Neural cell (in vitro differentiated cells): ENCODE data around the gene PPM1L.

Source experiments
- CTCF ChIP-seq: fragments of 450-650 bp; IDR thresholded peaks from 2 replicates; pipeline ENCODE4 v1.5.1; 2014; ENCODE audit warnings: antibody characterized with exemption, mild to moderate bottlenecking, moderate library complexity; ENCODE audit not compliant: poor library complexity, severe bottlenecking
- EP300 ChIP-seq: fragments of 450-650 bp; conservative IDR thresholded peaks from 2 replicates; pipeline ENCODE4 v1.6.1; 2014; ENCODE audit warnings: antibody characterized with exemption, mild to moderate bottlenecking, moderate library complexity; ENCODE audit not compliant: poor library complexity, severe bottlenecking
- EZH2 ChIP-seq: fragments of 200-600, 300-800 bp; shearing (Covaris generic), sonication (generic); IDR thresholded peaks from 2 replicates; pipeline ENCODE4 v1.6.1; 2014; ENCODE audit warnings: antibody characterized with exemption, low read length, borderline replicate concordance, mild to moderate bottlenecking; ENCODE audit not compliant: insufficient read depth, poor library complexity, severe bottlenecking
- POLR2AphosphoS5 ChIP-seq: IDR thresholded peaks from 2 replicates; pipeline ENCODE4 v1.6.1; 2012
- REST ChIP-seq: IDR thresholded peaks from 2 replicates; pipeline ENCODE4 v1.6.1; 2012; ENCODE audit warnings: borderline replicate concordance
- SMC3 ChIP-seq: fragments of 450-650 bp; conservative IDR thresholded peaks from 2 replicates; pipeline ENCODE4 v1.6.1; 2014; ENCODE audit warnings: antibody characterized with exemption, mild to moderate bottlenecking, moderate library complexity; ENCODE audit not compliant: poor library complexity

- TF ChIP-seq REST (no peak), EZH2 (no peak), CTCF (no peak), EP300 (no peak), POLR2AphosphoS5 (no peak), SMC3 (no peak)
Observed at GRCh38 chr3:161107311-161107710, 351.3 kb downstream of the PPM1L start.
